HG03097 (cell line): ENCODE measurements around the gene SYNM.

Source experiments
- ATAC-seq: cut with Tn5 transposase; IDR thresholded peaks from one replicate; pipeline ENCODE4 v1.9.1; 2021; ENCODE audit not compliant: unreplicated experiment, low FRiP score

The SYNM gene

DNA sequence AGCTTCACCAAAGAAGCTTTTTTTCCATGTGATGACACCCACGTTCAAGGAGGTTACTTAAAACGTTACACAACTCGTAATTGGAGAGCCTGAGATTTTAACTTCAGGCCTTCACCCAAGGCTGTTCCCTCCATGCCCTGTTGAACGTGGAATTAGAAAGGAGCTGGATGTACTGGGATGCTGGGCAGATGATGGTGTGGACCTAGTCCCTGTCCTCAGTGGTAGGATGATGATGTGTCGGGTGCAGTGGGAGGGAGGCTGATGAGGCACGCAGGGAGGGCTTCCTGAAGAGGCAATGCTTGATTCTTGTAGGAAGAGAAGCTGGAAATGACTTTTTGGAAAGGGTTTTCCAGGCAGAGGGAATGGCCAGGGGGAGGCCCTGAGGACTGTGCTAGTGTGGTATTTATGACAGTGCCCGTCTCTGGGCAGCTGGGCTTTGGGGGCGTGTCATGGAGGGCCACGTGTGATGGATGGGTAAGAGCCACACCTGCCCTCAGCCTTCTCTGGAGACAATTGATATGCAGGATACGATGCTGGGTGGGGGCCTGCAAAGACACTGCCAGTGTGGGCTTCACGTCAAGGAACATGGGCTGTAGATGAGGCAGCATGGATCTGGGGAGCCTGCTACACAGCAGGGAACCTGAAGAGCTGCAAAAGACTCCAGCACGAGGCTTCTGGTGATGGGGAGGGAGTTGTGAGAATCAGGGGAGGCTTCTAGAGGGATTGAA lies 15.3 kb downstream of the SYNM start:
- ATAC-seq, result no peak

DNA sequence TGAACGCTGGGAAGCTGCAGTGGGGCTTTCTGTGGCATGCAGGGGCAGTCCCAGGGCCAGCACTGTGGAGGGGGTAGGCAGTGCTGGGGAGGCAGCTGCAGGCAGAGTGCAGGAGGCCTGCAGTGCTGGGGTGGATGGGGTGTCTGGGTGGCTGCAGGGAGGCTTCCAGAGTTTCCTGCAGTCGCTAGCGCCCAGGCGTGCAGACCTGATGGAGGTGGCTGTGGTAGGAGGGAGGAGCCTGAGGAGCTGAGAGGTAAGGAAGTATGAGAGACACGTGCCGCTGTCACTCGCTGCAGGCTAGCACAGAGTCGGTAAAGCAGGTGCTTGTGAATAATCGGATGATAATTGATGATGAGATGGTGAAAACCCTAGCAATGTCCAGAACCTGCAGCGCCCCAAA lies 16.3 kb downstream of the SYNM start:
- no peak for ATAC-seq

DNA sequence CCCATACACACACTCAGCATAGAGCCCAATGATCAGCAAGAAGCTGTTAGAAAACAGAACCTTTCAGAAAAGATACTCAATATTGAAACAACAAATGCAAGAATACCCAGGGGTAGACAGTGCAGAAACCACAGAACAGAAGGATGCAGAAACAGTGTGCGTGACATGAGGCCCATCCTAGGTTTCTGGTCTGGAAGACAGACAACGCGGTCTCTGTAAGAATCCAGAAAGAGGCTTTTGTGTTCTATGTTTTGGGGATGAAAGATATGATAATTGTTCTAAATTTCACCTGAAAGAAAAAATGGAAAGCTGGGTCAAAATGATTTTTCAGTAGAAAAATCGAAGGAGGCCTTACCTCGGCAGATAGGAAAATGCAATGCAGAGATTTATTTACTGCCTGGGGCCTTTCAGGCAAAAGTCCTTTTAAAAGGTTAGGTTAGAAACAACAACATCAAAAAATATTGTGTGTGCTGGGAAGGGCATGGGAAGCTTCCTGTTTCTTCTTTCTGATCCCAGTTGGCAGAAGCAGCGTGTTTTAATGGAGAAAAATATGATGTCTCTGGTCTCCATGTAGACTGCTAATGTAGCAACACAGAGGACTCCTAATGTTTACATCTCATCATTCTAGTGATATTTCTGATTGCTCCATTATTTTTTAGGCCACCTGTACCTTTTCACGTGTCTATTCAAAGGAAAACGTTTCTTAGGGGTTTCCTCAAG lies 17.0 kb downstream of the SYNM start:
- ATAC-seq, result no peak

DNA sequence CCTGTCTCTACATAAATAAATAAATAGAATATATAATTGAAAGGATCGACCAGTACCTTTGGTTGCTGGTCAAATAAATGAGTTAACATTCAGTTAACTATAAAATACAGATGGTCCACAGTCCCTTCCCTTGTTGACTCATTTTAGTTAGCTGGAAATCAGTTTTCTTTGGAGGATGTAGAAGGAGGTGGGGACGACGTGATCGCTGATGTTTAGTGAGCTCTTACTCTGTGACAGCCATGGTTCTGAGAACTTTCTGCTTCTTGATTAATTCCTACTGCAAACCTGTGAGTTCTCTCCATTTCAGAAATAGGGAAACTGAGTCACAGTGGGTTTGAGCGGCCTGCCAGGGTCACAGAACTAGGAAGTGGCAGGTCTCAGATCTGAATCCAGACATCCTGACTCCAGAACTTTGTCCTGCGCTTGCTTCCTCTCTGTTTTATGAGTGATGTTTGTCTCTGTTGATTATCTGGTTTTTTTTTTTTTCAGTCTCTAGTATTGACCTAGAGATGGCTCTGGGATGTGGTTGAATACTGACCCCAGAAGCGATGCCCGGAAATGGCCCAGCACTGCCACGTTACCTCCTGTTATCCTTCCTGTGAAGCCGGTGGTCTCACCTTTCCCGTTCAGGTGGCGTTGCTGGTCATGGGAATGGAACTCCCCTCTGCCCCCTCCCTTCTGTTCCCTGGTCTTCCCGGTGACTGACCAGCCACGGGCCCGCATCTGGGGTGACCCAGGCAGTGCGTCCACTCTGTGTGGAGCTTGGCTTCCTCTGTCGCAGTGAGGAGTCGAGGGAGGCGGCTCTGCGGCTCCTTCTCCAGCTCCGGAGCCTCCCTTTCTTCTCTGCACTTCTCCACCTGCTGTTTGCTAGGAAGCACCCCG lies 18.2 kb downstream of the SYNM start:
- ATAC-seq, result no peak

DNA sequence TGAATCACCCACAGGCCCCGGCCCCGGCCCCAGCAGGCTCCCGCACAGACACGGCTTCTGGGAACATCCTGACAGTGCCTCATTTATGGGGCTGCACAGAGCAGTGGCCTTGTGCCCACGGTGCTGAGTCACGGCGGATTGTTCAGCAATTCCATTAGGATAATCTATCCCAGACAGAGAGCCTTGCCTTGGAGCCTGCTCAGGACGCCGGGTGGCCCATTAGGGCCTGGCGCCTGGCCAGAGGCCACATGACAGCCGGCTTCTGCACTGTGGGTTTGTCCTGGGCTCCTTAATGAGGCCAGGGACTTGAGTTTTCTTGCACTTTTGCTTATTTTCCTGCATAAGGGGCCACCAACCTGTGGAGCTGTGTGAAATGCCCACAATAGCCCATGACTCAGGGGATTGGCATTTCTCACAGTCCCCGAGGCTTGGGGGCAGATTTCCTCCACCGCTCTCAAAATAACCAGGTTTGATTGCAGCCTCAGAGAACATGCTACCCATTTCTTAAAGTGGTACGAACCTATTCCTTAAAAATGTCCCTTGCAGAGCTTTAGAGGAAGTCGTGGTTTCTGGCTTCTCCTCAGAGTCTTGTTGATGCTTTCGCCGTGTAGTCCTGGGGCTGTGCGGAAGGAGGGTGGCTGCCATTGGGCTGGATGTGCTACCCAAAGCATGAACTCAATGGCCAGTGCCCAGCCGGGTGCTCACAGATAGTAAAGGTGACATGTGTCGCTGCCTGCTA lies 19.0 kb downstream of the SYNM start:
- ATAC-seq, result no peak

DNA sequence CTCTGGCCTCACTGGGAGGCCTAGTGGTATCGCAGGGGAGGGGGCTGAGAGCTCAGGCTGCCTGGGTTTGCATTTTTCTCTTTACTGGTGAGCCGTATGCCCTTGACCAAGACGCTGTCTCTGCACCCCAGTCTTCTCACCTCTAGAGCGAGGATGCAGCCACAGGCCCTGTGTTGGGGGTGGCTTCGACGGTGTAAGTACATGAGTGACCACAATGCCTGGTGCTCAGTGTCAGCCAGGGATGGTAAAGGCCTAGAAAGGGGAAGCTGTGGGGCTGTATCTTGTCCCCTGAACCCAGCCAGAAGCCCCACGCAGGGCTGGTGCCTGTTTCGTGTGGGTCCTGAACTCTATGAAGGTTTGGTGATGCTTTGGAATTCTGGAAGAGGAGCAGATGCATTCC lies 19.8 kb downstream of the SYNM start:
- ATAC-seq, result no peak

DNA sequence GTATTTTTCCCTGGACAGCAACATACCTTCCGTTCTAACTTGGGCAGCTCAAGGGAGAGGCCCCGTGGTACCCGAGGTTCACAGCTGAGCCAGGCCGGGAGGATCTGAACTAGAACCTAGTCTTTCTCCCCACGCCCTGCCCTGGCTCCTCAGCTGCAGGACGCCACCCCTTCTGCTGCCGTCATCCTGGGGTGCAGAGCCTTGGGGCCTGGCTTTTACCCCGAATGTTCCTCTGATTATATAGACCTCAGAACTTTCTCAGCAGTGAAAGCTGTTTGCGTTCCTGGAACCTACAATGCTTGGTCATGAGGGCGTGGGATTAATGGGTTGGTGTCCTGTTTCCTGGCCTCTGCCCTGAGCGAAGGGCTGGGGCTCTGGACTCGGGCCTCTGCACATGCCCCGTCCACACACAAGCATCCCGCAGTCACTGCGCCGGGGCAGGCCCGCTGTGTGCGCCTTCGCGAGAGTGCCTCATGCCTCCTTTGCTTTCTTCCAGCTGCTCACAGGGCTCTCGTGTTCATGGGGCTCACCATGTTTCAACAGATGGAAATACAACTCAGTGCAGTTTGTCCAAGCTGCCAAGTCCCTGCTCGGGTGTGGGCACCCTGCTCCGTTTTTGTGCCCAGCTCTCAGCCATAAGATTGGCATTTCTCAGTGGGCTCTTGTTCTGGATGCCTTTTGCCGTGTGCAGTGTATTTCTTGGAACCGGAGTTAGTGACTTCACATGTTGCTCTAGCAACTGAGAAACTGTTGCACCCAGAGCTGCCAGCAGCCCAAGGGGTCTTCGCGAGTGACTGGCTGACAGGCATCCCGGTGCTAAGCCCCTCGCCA lies 20.4 kb downstream of the SYNM start:
- no peak for ATAC-seq

DNA sequence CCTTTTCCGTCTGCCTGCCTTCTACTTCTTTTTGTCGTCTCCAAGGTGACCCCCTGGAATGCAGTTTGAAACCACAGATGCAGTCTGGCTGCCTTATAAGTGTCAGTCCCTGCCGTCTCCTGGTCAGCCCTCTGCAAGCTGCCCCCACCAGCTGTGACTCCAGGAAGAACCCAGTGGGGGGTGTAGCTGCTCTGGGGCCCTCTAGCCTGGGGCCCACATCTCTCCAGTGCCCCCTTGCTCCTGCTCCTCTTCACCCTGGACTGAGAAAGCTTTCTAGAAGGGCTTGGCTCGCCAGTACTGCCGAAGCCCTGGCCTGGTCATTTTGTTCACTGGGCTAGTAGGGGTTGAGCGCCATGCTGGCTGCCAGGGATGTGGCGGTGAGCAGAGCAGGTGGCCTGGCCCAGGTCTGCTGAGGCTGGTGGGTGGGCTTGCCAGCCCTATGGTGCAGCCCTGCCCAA lies 21.3 kb downstream of the SYNM start:
- ATAC-seq, result no peak

DNA sequence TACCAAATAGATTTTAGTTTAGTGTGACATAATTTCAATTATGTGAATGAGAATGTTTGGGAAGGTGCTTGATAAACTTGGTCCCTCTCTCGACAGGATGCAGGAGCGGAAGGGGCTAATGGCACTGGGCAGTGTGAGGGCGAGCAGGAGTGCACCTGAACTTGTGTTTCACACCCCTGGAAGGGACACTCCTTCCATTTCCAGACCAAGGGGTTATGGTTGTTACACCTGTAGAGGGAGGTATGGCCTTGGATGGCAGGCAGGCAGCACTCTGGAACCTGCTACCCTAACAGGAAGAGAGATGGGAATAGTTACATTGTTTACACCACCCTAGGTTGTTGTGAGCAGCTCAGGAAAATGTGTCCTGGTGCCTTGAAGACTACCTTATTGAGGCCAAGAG lies 22.1 kb downstream of the SYNM start:
- ATAC-seq, result no peak

DNA sequence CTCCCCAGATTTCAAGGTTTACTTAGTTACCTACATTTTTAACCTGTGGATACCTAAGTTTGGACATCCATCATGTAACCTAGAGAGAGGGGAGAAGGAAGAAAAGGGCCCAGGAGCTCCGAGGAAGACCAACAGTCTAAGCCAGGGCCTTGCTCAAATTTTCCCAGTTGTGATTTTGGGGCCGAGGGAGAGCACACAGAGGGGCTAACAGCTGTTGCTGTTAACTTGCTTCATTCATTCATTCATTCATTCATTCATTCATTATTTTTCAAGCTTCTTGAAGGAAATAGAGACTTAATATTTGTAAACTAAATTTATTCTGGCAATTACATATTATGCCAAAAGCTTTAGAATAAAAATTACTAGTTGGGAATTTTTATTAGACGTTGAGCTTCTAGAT lies 22.9 kb downstream of the SYNM start:
- ATAC-seq, result no peak

DNA sequence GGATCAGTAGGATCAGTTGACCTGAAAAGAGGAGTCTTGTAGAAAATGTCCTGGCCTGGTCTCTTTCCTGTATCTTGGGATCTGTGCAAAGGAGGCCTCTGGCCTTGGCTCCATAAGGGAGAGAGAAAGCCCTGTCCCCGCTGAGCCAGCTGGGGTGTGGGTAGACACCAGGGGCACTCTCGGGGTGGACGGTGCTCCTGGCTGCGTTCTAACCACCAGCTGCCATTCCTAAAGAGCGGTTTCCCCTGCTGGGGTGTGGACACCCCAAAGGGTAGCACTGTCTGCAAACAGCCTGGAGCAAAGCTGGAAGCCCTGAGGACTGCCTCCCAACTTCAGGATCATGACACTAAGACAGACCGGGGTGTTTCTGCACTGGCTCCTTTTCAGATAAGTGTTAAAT lies 23.5 kb downstream of the SYNM start:
- no peak for ATAC-seq

DNA sequence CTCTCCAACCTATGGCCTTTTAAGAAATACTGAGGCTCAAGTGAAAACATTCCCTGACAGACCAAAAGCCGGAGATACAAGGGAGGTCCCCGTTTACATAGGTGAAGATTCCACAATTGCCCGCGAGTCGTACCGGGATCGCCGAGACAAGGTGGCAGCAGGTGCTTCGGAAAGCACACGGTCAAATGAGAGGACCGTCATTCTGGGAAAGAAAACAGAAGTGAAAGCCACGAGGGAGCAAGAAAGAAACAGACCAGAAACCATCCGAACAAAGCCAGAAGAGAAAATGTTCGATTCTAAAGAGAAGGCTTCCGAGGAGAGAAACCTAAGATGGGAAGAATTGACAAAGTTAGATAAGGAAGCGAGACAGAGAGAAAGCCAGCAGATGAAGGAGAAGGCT lies 24.8 kb downstream of the SYNM start:
- ATAC-seq, result no peak

DNA sequence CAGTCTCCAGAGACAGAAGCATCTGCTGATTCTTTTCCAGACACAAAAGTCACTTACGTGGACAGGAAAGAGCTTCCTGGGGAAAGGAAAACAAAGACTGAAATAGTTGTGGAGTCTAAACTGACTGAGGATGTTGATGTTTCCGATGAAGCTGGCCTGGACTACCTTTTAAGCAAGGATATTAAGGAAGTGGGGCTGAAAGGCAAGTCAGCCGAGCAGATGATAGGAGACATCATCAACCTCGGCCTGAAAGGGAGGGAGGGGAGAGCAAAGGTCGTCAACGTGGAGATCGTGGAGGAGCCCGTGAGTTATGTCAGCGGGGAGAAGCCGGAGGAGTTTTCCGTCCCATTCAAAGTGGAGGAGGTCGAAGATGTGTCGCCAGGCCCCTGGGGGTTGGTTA lies 25.4 kb downstream of the SYNM start:
- no peak for ATAC-seq

DNA sequence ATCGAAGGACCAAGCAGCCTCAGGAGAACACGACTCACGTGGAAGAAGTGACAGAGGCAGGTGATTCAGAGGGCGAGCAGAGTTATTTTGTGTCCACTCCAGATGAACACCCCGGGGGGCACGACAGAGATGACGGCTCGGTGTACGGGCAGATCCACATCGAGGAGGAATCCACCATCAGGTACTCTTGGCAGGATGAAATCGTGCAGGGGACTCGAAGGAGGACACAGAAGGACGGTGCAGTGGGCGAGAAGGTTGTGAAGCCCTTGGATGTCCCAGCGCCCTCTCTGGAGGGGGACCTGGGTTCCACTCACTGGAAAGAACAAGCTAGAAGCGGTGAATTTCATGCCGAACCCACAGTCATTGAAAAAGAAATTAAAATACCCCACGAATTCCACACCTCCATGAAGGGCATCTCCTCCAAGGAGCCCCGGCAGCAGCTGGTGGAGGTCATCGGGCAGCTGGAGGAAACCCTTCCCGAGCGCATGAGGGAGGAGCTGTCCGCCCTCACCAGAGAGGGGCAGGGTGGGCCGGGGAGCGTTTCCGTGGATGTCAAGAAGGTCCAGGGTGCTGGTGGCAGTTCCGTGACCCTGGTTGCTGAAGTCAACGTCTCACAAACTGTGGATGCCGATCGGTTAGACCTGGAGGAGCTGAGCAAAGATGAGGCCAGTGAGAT lies 26.0 kb downstream of the SYNM start:
- no peak for ATAC-seq

DNA sequence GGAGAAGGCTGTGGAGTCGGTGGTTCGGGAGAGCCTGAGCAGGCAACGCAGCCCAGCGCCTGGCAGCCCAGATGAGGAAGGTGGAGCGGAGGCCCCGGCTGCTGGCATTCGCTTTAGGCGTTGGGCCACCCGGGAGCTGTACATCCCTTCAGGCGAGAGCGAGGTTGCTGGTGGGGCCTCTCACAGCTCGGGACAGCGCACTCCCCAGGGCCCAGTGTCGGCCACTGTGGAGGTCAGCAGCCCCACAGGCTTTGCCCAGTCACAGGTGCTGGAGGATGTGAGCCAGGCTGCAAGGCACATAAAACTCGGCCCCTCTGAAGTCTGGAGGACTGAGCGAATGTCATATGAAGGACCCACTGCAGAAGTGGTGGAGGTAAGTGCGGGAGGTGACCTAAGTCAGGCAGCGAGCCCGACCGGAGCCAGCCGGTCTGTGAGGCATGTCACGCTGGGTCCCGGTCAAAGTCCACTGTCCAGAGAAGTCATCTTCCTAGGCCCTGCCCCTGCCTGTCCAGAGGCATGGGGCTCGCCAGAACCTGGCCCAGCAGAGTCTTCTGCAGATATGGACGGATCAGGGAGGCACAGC lies 26.7 kb downstream of the SYNM start:
- ATAC-seq, result no peak

DNA sequence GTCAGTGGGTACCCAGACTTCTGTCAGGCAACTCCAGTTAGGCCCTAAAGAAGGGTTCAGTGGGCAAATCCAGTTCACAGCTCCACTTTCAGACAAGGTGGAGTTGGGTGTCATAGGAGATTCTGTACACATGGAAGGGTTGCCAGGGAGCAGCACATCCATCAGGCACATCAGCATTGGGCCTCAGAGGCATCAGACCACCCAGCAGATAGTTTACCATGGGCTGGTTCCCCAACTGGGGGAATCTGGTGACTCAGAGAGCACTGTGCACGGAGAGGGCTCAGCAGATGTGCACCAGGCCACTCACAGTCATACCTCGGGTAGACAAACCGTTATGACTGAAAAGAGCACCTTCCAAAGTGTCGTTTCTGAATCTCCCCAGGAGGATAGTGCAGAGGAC lies 27.2 kb downstream of the SYNM start:
- ATAC-seq, result no peak

DNA sequence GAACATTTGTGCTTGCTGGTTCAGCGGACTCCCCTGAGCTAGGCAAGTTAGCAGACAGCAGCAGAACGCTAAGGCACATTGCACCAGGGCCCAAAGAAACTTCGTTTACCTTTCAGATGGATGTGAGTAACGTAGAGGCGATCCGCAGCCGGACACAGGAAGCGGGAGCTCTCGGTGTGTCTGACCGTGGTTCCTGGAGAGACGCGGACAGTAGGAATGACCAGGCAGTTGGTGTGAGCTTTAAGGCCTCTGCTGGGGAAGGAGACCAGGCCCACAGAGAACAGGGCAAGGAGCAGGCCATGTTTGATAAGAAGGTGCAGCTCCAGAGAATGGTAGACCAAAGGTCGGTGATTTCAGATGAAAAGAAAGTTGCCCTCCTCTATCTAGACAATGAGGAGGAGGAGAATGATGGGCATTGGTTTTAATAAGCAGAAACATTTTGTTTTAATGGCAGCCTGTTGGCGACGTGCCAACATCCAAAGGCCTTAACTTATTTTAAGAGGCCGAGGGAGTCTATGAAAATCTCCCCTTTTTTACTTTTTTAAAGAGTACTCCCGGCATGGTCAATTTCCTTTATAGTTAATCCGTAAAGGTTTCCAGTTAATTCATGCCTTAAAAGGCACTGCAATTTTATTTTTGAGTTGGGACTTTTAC lies 27.9 kb downstream of the SYNM start:
- no peak for ATAC-seq

DNA sequence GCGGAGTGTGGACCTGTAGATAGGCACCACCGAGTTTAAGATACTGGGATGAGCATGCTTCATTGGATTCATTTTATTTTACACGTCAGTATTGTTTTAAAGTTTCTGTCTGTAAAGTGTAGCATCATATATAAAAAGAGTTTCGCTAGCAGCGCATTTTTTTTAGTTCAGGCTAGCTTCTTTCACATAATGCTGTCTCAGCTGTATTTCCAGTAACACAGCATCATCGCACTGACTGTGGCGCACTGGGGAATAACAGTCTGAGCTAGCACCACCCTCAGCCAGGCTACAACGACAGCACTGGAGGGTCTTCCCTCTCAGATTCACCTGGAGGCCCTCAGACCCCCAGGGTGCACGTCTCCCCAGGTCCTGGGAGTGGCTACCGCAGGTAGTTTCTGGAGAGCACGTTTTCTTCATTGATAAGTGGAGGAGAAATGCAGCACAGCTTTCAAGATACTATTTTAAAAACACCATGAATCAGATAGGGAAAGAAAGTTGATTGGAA lies 29.5 kb downstream of the SYNM start:
- ATAC-seq, result no peak
